ENCODE results near the gene CLASRP.
A peak's percentile ranks its signal among the peaks of the same experiment; 100 is the strongest.

The CLASRP gene

GRCh38 chr19:45021971-45022370 lies 16.9 kb upstream of the CLASRP start:
- no peak for DNase-seq

- DNase-seq: no peak
Measured at GRCh38 chr19:45023048-45023447, 15.8 kb upstream of the CLASRP start.

- DNase-seq: no peak
Measured at GRCh38 chr19:45025264-45025663, 13.6 kb upstream of the CLASRP start.

GRCh38 chr19:45027371-45027770 lies 11.5 kb upstream of the CLASRP start:
- DNase-seq: no peak

DNA sequence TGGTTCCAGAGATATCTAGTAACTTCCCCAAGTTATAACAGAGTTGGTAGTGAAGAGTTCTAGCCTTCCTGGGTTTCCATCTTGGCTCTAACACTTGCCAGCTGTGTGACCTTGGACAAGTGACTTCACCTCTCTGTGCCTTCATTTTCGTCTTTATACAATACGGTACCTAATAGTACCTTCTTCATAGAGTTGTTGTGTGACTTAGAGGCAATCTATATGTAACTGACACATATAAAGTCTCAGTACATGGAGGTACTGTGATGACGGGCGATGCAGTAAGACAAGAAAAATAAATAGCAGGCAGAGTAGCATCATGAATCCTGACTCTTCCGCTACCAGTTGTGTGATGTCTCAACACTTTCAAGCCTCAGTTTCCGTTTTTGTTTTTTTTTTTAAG lies 8.0 kb upstream of the CLASRP start:
- DNase-seq: no peak

DNA sequence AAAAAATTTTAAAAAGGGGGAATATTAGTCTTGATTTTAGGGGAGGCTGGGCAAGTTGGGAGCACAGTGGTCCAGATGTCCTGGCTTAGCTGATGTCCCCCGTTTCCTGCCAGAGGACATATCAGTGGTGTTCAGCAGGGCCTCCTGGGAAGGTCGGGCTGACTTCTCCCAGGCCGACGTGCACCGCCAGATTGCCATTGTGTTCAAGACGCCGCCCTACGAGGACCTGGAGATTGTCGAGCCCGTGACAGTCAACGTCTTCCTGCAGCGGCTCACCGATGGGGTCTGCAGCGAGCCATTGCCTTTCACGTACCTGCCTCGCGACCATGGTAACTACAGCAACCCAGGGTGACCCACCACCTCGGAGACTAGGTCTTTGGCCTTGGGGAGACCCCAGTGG lies 6.4 kb upstream of the CLASRP start:
- DNase-seq: no peak

- no peak for DNase-seq
Measured at GRCh38 chr19:45035755-45036154, 3.1 kb upstream of the CLASRP start.

- DNase-seq: no peak
Measured at GRCh38 chr19:45037393-45038169, 1.3 kb upstream of the CLASRP start.

DNA sequence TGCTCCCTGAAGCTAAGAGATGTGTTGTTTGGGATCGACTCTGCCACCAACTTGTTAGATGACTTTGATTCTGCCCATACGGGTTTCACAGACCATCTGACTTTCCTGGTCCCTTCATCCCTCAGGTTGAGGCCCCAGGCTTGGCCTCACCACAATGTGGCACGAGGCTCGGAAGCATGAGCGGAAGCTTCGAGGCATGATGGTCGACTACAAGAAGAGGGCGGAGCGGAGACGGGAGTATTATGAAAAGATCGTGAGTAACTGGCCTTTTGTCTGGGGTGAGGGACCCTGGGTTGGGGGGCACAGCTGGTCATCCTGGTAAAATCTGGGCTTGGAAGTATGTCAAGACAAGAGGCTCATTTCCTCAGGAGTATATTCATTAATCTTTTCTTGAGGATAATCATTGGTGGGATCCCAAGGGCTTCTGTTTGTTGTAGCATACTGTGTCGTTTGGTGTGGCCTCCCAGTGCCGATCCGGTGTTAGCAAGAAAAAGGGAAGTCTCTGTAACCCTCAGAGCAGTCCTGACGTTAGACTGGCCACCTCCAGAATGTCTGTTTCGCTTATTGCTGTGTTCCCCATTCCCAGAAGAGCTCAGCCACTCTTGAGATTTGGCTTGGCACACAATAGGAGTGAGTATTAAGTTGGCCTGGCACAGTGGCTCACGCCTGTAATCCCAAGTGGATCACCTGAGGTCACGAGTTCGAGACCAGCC lies 1.4 kb downstream of the CLASRP start:
- no peak for DNase-seq

DNA sequence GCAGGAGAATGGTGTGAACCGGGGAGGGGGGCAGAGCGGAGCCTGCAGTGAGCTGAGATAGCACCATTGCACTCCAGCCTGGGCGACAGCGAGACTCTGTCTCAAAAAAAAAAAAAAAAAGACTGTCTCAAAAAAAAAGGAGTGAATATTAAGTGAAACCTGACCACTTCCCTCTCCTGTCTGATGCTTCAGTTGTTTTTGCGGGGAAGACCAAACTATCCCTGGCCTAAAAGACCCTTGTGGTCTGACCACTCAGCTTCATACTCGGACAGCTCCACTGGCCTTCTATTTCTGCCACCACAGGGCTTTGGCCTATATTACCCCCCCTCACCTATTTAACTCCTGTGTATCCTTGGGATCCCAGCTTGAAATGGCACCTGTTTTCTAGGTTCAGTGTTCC lies 2.3 kb downstream of the CLASRP start:
- DNase-seq: no peak

DNA sequence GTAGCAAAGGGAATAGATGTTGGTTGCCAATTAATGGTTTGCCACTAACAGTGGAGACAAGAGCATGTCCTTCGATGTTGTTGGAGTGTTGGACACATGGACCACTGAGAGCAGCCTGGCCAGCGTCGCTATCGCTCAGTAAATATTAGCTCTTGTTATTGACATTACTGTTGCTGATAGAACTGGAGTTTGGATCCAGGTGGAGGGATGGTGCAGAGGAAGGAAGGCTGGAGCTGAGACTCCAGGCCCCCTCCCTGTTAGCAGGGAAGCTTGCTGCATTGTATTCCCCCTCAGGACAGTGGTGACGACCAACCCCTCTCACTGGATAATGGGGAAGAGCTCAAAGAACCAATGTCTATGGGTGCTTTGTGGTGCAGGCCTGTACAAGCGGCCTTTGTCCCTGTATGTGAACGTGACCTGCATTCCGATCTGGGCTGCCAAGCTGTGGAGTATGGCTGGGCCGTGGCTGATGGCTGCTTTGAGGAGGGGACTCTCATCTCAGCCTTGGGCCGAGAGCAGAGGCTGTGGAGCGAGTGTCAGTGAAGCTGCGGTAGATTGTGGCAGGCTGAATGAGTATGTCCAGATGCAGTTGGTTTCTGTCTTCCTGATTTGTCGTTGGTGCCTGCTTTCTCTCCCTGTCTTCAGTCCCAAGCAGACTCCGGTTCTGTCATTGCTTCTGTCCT lies 7.0 kb downstream of the CLASRP start:
- DNase-seq: no peak

DNA sequence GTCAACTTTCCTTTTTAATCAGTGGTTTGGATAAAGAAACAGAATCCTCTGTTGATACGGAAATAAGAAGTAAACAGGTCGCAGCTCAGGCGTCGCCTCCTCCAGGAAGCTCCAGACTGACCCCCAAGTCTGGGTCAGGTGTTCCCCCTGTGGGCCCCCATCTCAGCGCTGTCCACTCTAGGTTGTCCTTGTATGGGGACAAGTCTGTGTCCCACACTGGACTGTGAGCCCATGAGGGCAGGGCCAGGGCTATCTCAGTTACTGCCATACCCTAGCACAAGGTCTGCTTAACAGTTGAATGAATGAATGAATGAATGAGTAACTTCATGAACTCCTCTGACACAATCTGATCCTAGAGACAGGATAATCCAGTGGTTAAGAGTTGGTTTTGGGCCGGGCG lies 7.5 kb downstream of the CLASRP start:
- no peak for DNase-seq

DNA sequence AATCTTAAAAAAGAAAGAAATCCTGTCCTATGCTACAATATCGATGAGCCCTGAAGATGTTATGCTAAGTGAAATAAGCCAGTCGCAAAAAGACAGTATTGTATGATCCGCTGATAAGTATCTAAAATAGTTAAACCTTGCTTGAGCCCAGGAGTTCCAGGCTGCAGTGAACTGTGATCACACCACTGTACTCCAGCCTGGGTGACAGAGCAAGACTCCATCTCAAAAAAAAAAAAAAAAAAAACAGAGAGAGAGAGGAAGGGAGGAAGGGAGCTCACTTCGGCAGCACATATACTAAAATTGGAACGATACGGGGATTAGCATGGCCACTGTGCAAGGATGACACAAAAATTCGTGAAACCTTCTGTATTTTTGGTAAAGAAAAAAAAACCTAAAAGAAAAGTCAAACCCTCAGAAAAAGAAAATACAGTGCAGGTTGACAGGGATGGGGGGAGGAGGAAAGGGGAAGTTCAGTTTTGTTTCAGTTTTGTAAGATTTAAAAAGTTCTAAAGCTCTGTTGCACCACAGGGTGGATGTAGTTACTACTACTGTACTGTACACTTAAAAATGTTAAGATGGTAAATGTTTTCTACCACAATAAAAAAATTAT lies 8.4 kb downstream of the CLASRP start:
- no peak for DNase-seq

- no peak for DNase-seq
Measured at GRCh38 chr19:45049073-45049736, 10.4 kb downstream of the CLASRP start.

GRCh38 chr19:45050036-45050435 lies 11.2 kb downstream of the CLASRP start:
- no peak for DNase-seq

DNA sequence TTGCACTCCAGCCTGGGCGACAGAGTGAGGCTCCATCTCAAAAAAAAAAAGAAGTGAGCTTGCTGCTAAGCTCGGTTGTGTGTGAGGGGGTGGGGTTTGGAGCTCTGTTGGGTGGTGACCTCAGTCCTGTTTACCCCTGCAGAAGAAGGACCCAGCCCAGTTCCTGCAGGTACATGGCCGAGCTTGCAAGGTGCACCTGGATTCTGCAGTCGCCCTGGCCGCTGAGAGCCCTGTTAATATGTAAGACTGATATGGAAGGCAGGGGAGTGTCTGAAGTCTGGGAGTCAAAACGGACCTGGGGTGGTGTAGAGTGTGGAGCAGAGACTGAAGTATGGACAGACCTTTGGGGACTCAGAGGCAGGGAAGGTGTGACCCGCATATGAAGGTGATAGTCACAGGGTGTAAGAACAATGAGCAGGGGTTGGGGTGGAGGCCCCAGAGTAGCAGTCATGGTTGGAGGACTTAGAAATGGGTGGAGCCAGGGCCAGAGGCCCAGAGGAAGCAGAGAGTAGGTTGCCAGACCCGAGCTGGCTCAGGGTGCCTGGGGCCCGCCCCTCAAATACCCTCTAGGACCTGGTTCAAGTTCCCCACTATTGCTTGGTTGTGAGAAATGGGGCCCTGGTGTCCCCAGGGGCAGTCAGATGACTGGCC lies 13.2 kb downstream of the CLASRP start:
- DNase-seq: no peak

- DNase-seq: no peak
Measured at GRCh38 chr19:45056831-45057230, 18.0 kb downstream of the CLASRP start.

GRCh38 chr19:45057444-45057843 lies 18.6 kb downstream of the CLASRP start:
- no peak for DNase-seq

- DNase-seq: no peak
Measured at GRCh38 chr19:45058622-45059159, 19.8 kb downstream of the CLASRP start.

DNA sequence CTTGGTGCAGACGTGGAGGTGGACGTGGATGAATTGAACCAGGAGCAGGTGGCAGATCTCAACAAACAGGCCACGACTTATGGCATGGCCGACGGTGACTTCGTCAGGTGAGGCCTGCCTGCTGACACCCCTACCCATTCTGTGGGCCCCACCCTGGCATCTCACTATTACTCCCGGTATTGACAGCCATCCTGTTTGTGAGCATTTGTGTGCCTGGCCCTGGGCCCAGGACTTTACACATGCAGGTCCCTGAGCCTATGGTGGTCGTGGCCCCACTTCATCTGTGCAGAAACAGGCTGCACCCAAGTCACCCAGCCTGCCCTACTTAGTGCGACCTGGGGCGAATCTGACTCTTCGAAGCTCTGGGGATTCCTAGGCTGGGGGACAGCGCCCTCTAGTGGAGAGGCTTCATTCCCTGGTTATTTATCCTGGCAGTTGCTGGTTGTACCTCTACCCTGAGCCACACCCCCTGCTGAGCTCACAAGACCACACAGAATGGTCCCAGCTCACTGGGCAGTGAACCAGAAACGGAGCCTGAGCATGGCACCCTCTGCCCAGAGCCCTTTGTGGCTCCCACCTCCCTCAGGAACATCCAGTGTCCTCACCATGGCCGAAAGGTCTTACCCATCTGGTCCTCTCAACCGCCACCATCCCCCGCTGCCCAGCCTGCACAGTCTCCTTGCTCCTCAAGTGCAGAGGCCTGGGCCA lies 20.6 kb downstream of the CLASRP start:
- DNase-seq: peak; percentile 74

- no peak for DNase-seq
Measured at GRCh38 chr19:45061965-45062364, 23.1 kb downstream of the CLASRP start.
